ENCODE results near the gene RASSF5.

Gene RASSF5, protein sequence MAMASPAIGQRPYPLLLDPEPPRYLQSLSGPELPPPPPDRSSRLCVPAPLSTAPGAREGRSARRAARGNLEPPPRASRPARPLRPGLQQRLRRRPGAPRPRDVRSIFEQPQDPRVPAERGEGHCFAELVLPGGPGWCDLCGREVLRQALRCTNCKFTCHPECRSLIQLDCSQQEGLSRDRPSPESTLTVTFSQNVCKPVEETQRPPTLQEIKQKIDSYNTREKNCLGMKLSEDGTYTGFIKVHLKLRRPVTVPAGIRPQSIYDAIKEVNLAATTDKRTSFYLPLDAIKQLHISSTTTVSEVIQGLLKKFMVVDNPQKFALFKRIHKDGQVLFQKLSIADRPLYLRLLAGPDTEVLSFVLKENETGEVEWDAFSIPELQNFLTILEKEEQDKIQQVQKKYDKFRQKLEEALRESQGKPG

DNA sequence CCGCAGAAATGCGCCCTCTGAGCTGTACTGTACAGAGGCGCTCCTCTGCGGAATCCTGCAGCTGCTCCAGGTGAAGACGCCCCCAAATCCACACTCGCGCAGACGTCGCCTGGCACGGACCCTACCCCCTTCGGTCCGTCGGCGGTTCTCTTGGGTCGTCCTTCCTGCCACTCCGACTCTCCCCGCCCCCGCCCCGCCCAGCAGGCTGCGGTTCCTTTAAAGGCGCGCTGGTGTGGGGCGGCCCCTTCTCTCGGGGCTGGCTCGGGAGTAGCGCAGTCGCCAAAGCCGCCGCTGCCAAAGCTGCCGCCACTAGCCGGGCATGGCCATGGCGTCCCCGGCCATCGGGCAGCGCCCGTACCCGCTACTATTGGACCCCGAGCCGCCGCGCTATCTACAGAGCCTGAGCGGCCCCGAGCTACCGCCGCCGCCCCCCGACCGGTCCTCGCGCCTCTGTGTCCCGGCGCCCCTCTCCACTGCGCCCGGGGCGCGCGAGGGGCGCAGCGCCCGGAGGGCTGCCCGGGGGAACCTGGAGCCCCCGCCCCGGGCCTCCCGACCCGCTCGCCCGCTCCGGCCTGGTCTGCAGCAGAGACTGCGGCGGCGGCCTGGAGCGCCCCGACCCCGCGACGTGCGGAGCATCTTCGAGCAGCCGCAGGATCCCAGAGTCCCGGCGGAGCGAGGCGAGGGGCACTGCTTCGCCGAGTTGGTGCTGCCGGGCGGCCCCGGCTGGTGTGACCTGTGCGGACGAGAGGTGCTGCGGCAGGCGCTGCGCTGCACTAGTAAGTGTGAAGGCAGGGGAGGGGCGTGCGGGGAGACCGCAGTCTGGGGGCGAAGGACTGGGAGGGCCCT, at the start of gene RASSF5:
Gene RASSF5, plus strand, starts transcription at position 248 of the 846 bp plus-strand sequence. Its CDS starts 72 bp downstream, at position 320.
- peak; percentile 81 for DNase-seq

DNA sequence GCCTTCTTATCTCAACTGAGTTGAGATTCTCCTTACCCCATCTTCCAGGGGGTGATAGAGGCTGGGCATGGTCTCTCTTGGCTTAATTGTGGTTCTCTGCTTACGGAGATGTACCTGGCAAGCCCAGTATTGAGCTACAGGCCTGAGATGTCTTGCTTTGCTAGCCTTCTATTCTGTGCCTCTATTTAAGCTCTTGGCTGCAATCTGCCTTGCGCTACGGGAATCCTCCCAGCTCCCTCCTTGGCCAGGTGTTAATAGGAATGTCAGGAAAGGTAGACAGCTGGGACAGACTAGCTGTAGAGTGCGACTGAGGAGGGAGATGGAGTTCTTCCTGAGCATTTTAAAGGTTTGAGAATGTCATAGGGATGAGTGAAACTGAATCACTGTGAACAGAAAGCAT, 47.6 kb upstream of the RASSF5 start:
- DNase-seq, result no peak

DNA sequence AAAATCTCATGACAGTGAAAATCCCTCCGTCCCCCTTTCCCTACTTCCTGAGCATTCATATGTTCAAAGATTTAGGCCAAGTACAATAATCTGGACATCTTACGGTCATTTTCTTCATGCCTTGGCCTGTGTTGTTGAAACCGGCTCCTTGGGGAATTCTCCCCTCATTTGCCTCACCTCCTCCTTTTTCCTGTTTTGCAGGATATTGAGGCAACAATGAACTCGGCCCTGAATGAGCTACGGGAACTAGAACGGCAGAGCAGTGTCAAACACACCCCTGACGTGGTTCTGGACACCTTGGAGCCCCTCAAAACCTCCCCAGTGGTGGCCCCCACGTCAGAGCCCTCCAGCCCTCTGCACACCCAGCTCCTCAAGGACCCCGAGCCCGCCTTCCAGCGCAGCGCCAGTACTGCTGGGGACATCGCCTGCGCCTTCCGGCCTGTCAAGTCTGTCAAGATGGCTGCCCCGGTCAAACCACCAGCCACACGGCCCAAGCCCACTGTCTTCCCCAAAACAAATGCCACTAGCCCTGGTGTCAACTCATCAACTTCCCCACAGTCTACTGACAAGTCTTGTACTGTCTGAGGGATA, 46.4 kb upstream of the RASSF5 start:
- DNase-seq, result no peak

DNA sequence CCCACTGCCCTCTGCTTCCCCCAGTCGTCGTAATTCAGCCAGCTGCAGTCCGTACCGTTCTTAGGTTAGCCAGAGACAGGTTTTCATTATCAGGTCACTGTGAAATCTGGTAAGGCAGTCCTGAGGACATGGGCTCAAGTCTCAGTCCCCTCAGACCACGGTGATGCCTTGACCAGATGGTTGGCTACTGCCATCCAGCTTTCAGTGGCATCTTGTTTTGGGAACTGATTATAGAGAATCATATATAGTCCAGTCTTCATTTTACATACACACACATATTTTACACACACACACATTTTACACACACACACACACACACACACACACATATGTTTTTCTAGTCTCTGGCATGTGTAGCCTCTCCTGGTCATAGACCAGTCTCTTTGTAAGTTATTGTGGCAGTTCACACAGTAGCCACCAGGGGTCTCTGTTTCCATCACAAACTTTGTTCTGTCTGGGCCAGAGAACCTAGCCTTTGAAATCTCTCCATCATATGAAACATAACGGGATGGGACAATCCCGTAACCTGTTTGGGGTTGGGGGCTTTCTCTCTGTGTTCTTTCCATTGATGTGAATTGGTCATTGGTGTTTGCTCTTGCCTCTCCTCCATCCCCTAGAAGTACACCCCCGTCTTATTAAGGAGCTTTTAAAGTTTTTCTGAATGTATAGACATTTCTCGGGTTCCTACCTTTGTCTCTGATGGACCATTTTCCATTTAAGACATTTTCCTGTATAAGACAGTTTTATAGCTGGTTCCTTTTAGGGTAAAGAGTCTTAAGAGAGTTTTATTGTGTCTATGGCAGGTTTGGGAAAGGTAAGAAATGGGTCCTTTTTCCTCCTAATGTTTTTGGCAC, 45.5 kb upstream of the RASSF5 start:
- peak; percentile 87 for DNase-seq

DNA sequence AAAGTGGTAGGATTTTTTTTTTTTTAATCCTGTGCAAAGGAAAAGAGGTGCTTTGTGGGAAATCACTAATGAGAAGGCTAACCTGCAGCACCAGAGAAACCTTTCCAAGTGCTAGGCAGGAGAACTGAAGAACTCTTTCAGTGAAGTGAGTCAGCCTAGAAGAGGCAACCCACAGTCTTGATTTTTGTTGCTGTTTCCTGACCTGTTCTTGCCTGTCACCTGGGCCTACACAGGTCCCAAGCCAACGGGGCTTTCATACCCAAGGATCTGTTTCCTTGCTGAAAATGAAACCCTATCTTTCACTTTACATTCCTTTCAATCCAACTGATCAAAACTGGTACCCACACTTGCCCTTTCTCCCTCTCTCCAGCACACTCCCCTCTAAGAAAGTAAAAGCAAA, 44.2 kb upstream of the RASSF5 start:
- DNase-seq, result no peak

DNA sequence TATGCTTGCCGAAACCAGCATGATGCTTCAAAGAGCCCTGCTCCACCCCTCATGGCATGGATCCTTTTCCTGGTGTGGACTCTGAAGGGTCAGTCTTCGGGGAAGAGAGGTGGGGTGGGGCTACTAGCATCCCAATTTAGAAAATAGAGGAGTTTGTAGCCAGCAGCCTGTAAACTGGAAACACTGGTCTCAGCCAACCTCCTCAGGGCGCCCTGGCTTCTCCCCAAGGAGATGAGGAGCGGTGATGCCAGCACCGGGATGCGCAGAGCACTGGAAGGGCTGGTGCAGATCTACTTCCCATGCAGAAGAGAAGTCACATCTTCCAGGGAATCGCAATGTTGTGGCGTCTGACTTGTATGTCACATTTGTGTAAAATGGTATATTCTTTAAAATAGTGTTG, 43.4 kb upstream of the RASSF5 start:
- no peak for DNase-seq

DNA sequence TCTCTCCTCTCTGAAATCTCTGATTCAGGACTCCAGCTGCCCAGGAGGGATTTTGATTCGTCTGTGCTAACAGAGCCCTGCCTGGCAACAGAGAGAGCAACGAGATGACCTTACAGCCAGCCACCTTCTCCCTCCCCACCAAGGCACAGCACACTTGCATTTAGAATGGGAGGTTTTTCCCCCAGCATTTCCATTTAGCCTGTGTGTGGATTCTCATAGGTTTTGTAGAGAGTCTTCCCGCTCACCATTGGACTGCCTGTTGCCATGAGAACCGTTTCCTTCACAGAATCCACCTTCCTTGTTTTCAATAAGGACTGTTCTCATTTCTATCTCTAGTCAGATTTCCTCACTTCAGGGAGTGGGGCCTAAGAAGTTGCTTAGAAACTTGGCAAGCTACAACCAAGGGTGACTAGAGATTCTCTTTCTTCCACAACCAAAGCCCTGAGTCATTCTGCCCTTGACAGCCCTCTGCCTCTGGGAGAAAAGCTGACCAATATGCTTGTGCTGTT, 42.8 kb upstream of the RASSF5 start:
- DNase-seq, result peak; percentile 43

DNA sequence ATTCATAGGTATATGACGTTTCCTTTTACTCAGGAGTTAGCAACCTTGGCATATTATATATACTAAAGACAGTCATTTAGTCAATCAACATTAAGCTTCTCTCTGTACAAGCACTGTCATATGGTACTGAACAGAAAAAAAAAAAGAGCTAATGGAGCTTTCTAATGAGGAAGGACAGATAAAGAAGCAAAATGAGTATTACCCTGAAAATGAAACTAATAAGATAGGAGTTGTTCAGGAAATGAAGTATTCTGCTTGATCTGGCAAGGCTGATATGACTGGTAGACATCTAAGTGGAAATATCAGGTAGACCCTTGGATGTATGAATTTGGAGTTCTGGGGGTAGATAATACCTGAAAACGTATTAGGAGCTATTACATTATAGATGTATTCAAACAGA, 41.4 kb upstream of the RASSF5 start:
- no peak for DNase-seq

DNA sequence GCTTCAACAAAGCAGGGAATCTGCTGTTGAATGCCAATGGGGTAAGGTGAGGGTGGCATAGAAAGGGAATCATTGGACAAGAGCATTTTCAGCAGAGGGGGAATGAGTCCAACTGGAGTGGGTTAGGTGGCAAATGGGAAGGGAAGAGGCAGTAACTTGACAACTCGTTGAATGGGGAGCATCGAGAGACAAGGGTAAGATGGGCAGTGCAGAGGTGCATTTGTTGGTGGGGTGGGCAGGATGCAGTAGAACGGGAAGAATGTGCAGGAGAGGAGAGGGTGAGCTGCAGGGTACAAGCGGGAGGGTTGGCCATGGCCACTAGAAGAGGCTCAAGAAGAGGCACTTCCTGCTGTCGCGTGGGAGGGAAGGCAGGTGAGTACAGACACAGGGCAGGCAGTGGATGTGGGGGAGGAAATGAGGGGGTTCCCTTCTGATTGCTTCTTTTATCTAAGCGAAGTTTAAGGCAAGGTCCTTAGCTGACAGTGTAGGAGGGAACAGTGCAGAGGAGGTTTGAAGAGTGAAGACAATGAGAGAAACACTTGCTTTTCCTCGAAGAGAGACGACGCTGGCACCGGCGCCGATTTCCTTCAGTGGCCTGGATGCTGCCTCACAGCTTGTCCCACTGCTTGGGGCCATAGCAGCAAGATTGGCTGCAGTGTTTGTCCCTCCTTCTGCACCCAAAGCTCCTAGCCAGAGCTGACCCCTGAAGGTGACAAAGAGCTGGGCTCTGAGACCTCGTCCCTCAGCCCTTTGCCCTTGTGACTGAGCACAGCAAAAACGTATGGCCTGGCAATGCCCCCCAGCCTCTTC, 40.3 kb upstream of the RASSF5 start:
- no peak for DNase-seq

DNA sequence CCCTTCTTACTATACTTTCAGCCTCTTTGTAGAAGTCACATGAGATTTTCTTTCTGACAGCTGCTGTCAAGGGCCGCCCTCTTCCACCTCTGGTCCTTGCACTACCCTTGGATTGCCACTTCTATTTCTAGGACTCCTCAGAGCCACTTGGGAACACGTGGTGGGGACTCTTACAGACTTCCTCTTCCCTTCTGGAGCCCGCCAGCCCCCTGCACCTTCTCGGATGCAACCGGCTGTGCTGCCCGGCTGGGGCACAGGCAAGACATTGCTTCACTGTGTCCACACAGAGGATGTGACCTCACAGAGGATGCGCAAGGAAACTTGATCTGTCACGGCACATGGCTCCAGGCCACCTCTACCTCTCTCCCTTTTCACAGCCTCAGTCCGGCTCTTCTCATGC, 39.4 kb upstream of the RASSF5 start:
- DNase-seq, result peak; percentile 64

DNA sequence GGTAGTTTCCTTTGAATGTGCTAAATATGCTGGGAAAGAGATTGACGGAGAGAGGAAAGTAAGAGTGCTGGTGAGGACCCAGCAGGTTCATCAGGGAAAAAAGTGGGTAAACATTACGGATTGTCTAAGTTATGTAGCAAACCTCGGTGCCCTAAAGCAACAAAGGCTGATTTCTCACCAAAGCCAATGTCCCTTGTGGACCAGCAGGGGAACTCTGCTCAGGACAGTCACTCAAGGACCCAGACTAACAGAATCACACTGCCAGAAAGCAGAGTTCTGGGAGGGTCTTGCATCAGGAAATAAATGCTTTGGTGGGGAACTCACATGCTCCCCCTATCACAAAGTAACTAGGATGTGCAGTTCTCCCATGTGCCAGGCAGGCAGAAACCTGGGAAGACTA, 38.8 kb upstream of the RASSF5 start:
- peak; percentile 20 for DNase-seq

DNA sequence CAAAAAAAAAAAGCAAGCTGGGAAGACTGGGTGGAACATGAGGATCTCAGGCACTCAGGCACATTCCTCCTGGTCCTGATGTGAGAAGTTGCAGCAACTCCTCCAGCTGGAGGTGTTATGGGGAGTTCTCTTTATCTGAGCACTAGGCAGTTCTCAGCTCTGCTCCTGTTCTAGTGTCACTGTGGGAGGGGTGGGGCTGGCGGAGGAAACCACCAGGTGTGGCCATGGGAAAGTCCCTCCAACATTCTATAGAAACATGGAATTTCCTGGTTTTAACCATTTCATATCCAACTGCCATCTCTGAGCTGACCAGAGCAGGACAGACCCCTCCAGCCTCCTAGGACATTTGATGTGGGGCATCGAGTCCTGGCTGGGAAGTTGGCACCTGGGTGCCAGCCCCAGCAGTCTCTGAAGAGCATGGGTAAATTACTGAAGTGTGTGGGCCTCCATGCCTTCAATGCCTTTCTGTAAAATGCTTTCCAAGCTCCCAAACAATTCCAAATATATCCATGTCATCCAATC, 37.9 kb upstream of the RASSF5 start:
- DNase-seq, result no peak

DNA sequence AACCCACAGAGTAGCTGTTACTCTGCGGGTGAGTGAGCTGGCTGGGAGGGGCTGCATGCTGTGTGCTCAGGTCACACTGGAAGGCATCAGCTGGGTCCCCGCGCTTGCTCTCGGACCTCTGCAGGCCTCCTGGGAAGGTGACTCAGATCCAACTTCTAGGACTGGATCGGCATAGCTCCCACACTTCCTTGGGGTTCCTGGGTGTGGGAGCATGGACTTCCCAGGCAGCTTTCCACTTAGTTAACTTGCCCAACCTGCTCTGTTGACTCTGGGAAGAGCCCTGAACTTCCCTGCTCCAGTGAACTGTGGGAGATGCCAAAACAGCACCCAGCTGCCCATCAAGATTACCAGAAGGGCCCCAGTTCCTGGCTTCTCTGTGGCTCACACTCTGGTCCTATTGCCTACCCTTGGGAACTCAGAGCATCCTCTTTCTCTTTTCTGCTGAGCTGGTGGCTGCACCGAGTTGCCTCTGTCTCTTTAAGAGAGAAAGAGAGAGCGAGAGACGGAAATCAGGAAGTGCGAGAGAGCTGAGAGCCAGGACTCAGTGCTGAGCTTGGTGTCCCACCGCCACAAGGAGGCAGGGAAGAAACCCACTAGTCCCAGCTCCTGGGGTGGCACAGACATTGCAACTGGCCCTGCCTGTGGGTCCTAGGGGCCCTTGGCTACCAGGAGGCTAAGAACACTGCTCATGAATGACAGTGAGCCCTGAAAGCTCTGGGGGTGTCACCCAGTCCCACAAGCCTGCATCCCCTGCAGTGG, 37.2 kb upstream of the RASSF5 start, which contains the start of gene IKBKE:
Gene IKBKE, plus strand, starts transcription at position 544 of the 759 bp plus-strand sequence. CDS start 2,752 bp downstream, outside the sequence.
- peak; percentile 87 for DNase-seq

DNA sequence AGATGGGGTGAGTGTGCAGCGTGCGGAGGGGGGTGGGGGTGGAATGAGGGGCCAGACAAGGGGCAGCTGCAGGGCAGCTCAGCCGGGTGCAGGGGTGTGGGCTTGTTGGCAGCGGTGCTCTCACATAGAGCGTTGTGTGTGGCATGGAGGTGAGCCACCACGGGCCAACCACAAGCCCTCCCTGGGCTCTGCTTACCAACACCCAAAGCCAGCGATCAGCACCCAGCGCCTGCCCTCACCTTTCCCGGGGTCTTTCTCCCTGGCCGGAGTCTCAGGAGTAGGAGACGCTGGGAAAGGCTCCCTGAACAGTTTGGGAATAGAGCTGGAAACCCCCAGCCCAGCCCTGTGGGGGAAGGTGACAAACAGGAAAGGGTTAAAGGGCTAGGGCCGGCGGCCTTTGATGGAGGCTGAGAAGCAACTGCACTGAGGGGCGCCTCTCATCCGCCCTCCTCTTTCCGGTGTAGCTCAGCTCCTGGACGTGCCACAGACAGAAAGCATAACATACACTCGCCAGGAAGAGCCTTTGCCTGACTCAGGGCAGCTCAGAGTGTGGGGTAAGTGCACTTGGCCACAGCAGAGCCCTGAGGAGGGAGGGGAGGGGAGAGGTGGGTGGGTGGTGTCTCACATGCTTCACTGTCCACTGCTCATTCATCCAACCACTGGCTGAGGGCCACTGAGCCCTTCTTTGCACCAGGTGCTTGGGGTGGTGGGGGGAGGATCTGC, 36.5 kb upstream of the RASSF5 start:
- DNase-seq, result peak; percentile 43

DNA sequence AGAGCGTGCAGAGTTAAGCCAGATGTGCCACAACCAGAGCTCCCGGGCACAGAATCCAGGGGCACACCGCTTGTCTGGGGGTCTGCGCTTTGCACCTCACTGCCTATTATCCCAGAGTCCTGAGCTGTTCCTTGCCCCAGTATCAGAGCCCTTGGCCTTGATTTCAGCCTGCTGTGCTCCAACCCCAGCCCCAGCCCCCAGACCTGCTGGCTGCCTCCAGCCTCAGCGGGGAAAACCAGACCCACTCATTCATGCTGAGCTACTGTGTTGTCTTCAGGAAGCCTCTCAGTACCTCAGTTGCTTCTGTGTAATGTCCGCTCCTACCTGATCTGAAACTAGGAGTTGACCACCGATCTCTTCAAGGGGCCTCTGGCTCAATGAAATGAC, 35.9 kb upstream of the RASSF5 start:
- no peak for DNase-seq

DNA sequence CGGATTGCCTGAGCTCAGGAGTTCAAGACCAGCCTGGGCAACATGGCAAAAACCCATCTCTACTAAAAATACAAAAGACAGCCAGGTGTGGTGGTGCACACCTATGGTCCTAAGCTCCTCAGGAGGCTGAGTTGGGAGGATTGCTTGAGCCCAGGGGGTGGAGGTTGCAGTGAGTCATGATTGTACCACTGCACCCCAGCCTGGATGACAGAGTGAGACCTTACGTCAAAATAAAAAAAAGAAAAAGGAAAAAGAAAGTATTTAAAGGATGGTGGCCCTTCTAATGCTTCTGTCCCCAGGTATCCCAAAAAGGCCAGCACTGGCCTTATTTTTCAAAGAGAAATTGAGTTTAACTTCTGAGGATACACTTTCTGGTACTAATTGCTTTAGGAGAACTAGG, 35.3 kb upstream of the RASSF5 start:
- no peak for DNase-seq

DNA sequence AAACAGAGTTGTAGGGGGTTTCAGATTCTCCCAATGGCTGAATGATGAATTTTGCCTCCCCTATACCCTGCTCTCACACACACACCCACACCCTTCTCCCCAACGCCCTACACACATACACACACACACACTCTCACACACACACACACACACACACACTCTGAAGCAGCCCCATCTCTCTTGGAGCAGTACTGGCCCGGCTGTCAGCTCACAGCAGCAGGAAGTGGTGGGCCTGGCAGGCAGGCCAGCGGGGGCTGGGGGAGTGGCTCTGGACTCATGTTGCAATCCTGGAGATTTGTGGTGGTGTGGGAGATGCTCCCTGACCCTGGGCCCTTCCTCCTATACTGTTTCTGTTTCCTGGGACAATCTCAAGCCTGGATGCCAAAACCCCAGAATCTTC, 34.9 kb upstream of the RASSF5 start:
- DNase-seq, result peak; percentile 64

DNA sequence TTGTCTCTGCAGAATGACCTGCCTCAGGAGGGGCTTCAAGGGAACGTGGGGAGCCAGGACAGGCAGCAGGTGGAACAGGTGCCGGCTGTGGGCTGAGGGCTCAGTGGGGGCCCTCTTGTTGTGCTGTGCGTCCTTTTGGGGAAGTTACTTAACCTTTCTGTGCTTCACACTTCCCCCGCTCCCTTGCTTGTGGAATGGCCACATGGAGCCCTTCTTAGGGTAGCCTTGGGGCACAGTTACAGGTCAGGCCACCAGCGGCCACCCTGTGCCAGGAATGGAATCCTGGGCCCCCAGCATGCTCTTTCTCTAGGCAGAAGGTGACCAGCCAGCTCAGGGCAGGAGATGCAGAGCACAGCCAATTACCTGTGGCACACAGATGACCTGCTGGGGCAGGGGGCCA, 34.4 kb upstream of the RASSF5 start:
- no peak for DNase-seq

DNA sequence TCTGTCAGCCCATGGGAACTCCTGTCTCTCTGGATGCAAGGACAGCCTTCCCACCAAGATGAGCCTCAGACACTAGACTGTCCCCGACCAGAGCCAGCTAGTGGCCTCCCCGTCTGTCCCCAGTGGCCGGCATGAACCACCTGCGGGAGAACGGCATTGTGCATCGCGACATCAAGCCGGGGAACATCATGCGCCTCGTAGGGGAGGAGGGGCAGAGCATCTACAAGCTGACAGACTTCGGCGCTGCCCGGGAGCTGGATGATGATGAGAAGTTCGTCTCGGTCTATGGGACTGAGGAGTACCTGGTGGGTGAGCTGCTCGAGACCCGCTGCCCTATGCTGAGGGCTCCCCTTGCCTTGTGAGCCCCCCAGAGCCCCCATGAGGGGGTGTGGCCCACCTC, 31.3 kb upstream of the RASSF5 start:
- no peak for DNase-seq

DNA sequence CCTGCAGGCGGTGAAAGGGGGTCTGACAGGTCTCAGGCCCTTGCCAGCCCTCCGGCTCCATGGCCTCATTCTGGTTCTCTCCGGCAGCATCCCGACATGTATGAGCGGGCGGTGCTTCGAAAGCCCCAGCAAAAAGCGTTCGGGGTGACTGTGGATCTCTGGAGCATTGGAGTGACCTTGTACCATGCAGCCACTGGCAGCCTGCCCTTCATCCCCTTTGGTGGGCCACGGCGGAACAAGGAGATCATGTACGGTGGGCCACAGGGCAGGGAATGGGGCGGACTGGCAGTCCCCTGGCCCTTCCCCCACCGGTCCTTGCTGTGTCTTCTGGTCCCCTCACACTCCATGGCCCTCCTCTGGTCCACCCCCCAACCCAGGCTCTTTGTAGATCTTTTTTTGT, 30.7 kb upstream of the RASSF5 start:
- no peak for DNase-seq

Measured in hematopoietic multipotent progenitor cell treated with erythropoietin and hydrocortisone succinate and interleukin-3 and kit ligand, for 6 days (in vitro differentiated cells).